Measurements from ENCODE around the gene GLG1.

GLG1 gene

GRCh38 chr16:74492976-74493375 is 113.9 kb downstream of the GLG1 start:
- H3K4me3 ChIP-seq (ENCODE audit: low read depth, low read length): no peak overlapping the region
- DNase-seq (ENCODE audit: low read depth): no peak
- TF ChIP-seq CTCF (IDR thresholded peaks at IDR 0.05; ENCODE audit: control insufficient read depth, extremely low read depth, insufficient read depth): no peak

GRCh38 chr16:74487634-74488495 is 119.0 kb downstream of the GLG1 start:
- no peak for TF ChIP-seq CTCF (IDR thresholded peaks at IDR 0.05; ENCODE audit: control insufficient read depth, extremely low read depth, insufficient read depth)
- no peak overlapping the region for H3K4me3 ChIP-seq (ENCODE audit: low read depth, low read length)
- no peak for DNase-seq (ENCODE audit: low read depth)

- no peak overlapping the region for H3K4me3 ChIP-seq (ENCODE audit: low read depth, low read length)
- no peak for TF ChIP-seq CTCF (IDR thresholded peaks at IDR 0.05; ENCODE audit: control insufficient read depth, extremely low read depth, insufficient read depth)
- DNase-seq (ENCODE audit: low read depth): peak; percentile 87
These were observed 121.0 kb downstream of the GLG1 start for GRCh38 chr16:74485916-74486315.

- no peak overlapping the region for H3K4me3 ChIP-seq (ENCODE audit: low read depth, low read length)
These were observed 126.5 kb downstream of the GLG1 start for GRCh38 chr16:74480150-74481029.

GRCh38 chr16:74477226-74477625 is 129.7 kb downstream of the GLG1 start:
- DNase-seq (ENCODE audit: low read depth): peak; percentile 83
- no peak for TF ChIP-seq CTCF (IDR thresholded peaks at IDR 0.05; ENCODE audit: control insufficient read depth, extremely low read depth, insufficient read depth)
- H3K4me3 ChIP-seq (ENCODE audit: low read depth, low read length): no peak overlapping the region

More at GRCh38 chr16:74480150-74481029, 126.5 kb downstream of the GLG1 start:
- peak; percentile 91 for DNase-seq (ENCODE audit: low read depth)
- TF ChIP-seq CTCF (IDR thresholded peaks at IDR 0.05; ENCODE audit: control insufficient read depth, extremely low read depth, insufficient read depth): no peak

- no peak for TF ChIP-seq CTCF (IDR thresholded peaks at IDR 0.05; ENCODE audit: control insufficient read depth, extremely low read depth, insufficient read depth)
- no peak for DNase-seq (ENCODE audit: low read depth)
- no peak overlapping the region for H3K4me3 ChIP-seq (ENCODE audit: low read depth, low read length)
These were observed 132.5 kb downstream of the GLG1 start for GRCh38 chr16:74474416-74474815.

All from LNCaP clone FGC (cell line).